PC-3 (cell line): ENCODE measurements around the gene NXPE3.

Source experiments
- EZH2phosphoT487 ChIP-seq: fragments of 300-600 bp; sonication (generic); IDR thresholded peaks from 2 replicates; pipeline ENCODE4 v1.6.1; 2018; ENCODE audit warnings: mild to moderate bottlenecking, antibody characterized with exemption, low read length, borderline replicate concordance
- TF ChIP-seq, protein P1 (sequence below): fragments of 300-600 bp; sonication (generic); conservative IDR thresholded peaks from 2 replicates; pipeline ENCODE4 v1.5.1; 2017; ENCODE audit warnings: antibody characterized with exemption, low read depth, mild to moderate bottlenecking, low read length

DNA sequence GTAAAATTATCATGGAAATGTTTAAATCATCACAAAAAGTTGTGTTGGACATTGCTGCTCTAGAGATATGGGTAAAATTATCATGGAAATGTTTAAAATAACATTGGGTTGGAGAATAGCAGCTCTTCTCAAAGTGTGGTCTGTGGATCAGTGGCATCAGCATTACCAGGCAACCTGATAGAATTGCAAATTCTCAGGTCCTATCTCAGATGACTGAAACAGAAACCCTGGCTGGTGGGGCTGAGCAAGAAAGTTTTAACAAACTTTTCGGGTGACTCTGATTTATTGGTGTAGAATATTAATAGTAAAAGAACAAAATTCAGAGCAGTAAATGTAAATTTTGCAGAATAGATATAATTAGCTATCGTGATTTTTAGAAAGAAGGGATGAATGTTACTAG is 28.9 kb downstream of the NXPE3 start:
- TF ChIP-seq, protein P1, sequence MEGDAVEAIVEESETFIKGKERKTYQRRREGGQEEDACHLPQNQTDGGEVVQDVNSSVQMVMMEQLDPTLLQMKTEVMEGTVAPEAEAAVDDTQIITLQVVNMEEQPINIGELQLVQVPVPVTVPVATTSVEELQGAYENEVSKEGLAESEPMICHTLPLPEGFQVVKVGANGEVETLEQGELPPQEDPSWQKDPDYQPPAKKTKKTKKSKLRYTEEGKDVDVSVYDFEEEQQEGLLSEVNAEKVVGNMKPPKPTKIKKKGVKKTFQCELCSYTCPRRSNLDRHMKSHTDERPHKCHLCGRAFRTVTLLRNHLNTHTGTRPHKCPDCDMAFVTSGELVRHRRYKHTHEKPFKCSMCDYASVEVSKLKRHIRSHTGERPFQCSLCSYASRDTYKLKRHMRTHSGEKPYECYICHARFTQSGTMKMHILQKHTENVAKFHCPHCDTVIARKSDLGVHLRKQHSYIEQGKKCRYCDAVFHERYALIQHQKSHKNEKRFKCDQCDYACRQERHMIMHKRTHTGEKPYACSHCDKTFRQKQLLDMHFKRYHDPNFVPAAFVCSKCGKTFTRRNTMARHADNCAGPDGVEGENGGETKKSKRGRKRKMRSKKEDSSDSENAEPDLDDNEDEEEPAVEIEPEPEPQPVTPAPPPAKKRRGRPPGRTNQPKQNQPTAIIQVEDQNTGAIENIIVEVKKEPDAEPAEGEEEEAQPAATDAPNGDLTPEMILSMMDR = no peak
- TF ChIP-seq EZH2phosphoT487 = no peak
